IMR-90 (cell line): Measurements from ENCODE around the gene WNT7A. TPM values are rescaled to one million over a fixed set of nuclear protein-coding genes. Genes with fewer than 3 reads are reported as not detected.

Experiments
- ATAC-seq: fragments of 200-7000 bp; cut with Tn5 transposase; 2 replicates; pipeline ENCODE4 v1.9.1; 2020; ENCODE audit warnings: low read depth, mild to moderate bottlenecking, moderate library complexity
- BruUV-seq: library from RNA; stranded (reverse); fragments of 400-500 nt; replicated peaks from 2 replicates; lab custom pipeline; 2021; lab: Mats Ljungman, UMichigan
- CTCF ChIA-PET: fragments of 300-600 bp; formaldehyde crosslinking; extraction: SDS; loops from one replicate; lab custom pipeline; 2021; ENCODE audit warnings: antibody characterized with exemption; lab: Yijun Ruan, JAX
- POLR2A ChIA-PET: fragments of 300-600 bp; sonication (Branson Sonifier 250); formaldehyde crosslinking; loops from one replicate; lab custom pipeline; 2022; ENCODE audit warnings: antibody characterized with exemption; ENCODE audit not compliant: unreplicated experiment; lab: Charles Lee
- DNase-seq: peaks from one replicate; pipeline ENCODE4 v3.0.0; 2013
- H2AFZ ChIP-seq: replicated peaks from 2 replicates; pipeline ENCODE3; 2013; ENCODE audit warnings: low read length, mild to moderate bottlenecking; ENCODE audit not compliant: poor library complexity
- H2AK5ac ChIP-seq: 2 replicates; pipeline ENCODE4 v1.6.1; 2013; ENCODE audit warnings: low read depth, low read length, inconsistent platforms
- H2AK9ac ChIP-seq: replicated peaks from 2 replicates; pipeline ENCODE3; 2013; ENCODE audit warnings: mild to moderate bottlenecking, low read depth, low read length, moderate library complexity; ENCODE audit not compliant: poor library complexity
- H2BK120ac ChIP-seq: 2 replicates; pipeline ENCODE4 v1.6.1; 2013; ENCODE audit warnings: low read depth, low read length, inconsistent platforms
- H2BK15ac ChIP-seq: 3 replicates; pipeline ENCODE4 v1.6.1; 2013; ENCODE audit warnings: low read depth, low read length, inconsistent platforms
- H2BK20ac ChIP-seq: 2 replicates; pipeline ENCODE4 v1.6.1; 2013; ENCODE audit warnings: low read depth, mild to moderate bottlenecking, inconsistent platforms, low read length, moderate library complexity
- H2BK5ac ChIP-seq: 2 replicates; pipeline ENCODE4 v1.6.1; 2013; ENCODE audit warnings: mild to moderate bottlenecking, low read depth, low read length, inconsistent platforms; ENCODE audit not compliant: poor library complexity, severe bottlenecking
- H3K14ac ChIP-seq: replicated peaks from 2 replicates; pipeline ENCODE4 v1.6.1; 2013; ENCODE audit warnings: low read depth, low read length, inconsistent platforms
- H3K18ac ChIP-seq: 2 replicates; pipeline ENCODE4 v1.6.1; 2013; ENCODE audit warnings: low read depth, low read length, control low read depth
- H3K23ac ChIP-seq: 2 replicates; pipeline ENCODE4 v1.6.1; 2013; ENCODE audit warnings: low read depth, low read length, inconsistent platforms
- H3K27ac ChIP-seq: 2 replicates; pipeline ENCODE4 v1.5.1; 2013; ENCODE audit warnings: mild to moderate bottlenecking, control low read depth, low read length; ENCODE audit not compliant: insufficient read depth
- H3K27me3 ChIP-seq: 2 replicates; pipeline ENCODE4 v1.6.1; 2013; ENCODE audit warnings: low read length; ENCODE audit not compliant: control insufficient read depth, insufficient read depth
- H3K36me3 ChIP-seq: 2 replicates; pipeline ENCODE4 v1.6.1; 2013; ENCODE audit warnings: low read length, mixed read lengths; ENCODE audit not compliant: control insufficient read depth, insufficient read depth
- H3K4ac ChIP-seq: 2 replicates; pipeline ENCODE4 v1.6.1; 2013; ENCODE audit warnings: low read depth, low read length, inconsistent platforms
- H3K4me1 ChIP-seq: 2 replicates; pipeline ENCODE4 v1.6.1; 2013; ENCODE audit warnings: low read length, mixed read lengths; ENCODE audit not compliant: control insufficient read depth, insufficient read depth
- H3K4me2 ChIP-seq: 2 replicates; pipeline ENCODE4 v1.6.1; 2013; ENCODE audit warnings: low read depth, mild to moderate bottlenecking, control low read depth, low read length, moderate library complexity
- H3K4me3 ChIP-seq: 2 replicates; pipeline ENCODE4 v1.5.1; 2013; ENCODE audit warnings: low read depth, mild to moderate bottlenecking, control low read depth, low read length, moderate library complexity; ENCODE audit not compliant: insufficient read depth
- H3K56ac ChIP-seq: 2 replicates; pipeline ENCODE4 v1.6.1; 2013; ENCODE audit warnings: low read length, inconsistent platforms; ENCODE audit not compliant: insufficient read depth; ENCODE audit errors: extremely low read depth
- H3K79me1 ChIP-seq, 2 experiments: 2 replicates each; pipeline ENCODE4 v1.6.1; 2013; ENCODE audit warnings: low read length in 2 of 2, inconsistent platforms in 1 of 2, low read depth in 1 of 2
- H3K9ac ChIP-seq: 2 replicates; pipeline ENCODE4 v1.6.1; 2013; ENCODE audit warnings: low read depth, low read length, control low read depth
- H3K9me1 ChIP-seq: 2 replicates; pipeline ENCODE4 v1.6.1; 2013; ENCODE audit warnings: low read length, inconsistent platforms; ENCODE audit not compliant: insufficient read depth
- H3K9me3 ChIP-seq: 2 replicates; pipeline ENCODE4 v1.6.1; 2013; ENCODE audit warnings: low read length; ENCODE audit not compliant: control insufficient read depth, insufficient read depth
- H4K20me1 ChIP-seq: 2 replicates; pipeline ENCODE4 v1.6.1; 2013; ENCODE audit warnings: low read length, inconsistent platforms; ENCODE audit not compliant: insufficient read depth
- H4K5ac ChIP-seq: 2 replicates; pipeline ENCODE4 v1.6.1; 2013; ENCODE audit warnings: mild to moderate bottlenecking, low read depth, low read length, control low read depth
- H4K8ac ChIP-seq, 2 experiments: 2 replicates each; pipeline ENCODE4 v1.6.1; 2013; ENCODE audit warnings: low read depth in 2 of 2, low read length in 2 of 2, control low read depth in 1 of 2, inconsistent platforms in 1 of 2
- H4K91ac ChIP-seq: 2 replicates; pipeline ENCODE4 v1.6.1; 2013; ENCODE audit warnings: low read depth, low read length, inconsistent platforms; ENCODE audit not compliant: insufficient read depth
- BHLHE40 ChIP-seq: fragments of 150-350 bp; IDR thresholded peaks from 2 replicates; pipeline ENCODE4 v1.6.1; 2016; ENCODE audit warnings: mild to moderate bottlenecking, low read depth, low read length
- FOS ChIP-seq: fragments of 150-350 bp; IDR thresholded peaks from 2 replicates; pipeline ENCODE4 v1.6.1; 2016; ENCODE audit warnings: low read depth, low read length
- MAFK ChIP-seq: IDR thresholded peaks from 2 replicates; pipeline ENCODE4 v1.6.1; 2012; ENCODE audit warnings: low read depth, low read length, improper control_type of control experiment
- MAZ ChIP-seq: IDR thresholded peaks from 2 replicates; pipeline ENCODE4 v1.6.1; 2012; ENCODE audit warnings: low read depth, mild to moderate bottlenecking, low read length, improper control_type of control experiment, moderate library complexity, borderline replicate concordance
- MXI1 ChIP-seq: IDR thresholded peaks from 2 replicates; pipeline ENCODE4 v1.6.1; 2012; ENCODE audit warnings: low read depth, mild to moderate bottlenecking, low read length, moderate library complexity, borderline replicate concordance
- RAD21 ChIP-seq: IDR thresholded peaks from 2 replicates; pipeline ENCODE4 v1.6.1; 2012; ENCODE audit warnings: low read length, improper control_type of control experiment
- RCOR1 ChIP-seq: IDR thresholded peaks from 2 replicates; pipeline ENCODE4 v1.6.1; 2012; ENCODE audit warnings: mild to moderate bottlenecking, low read length, improper control_type of control experiment; ENCODE audit not compliant: insufficient replicate concordance
- USF2 ChIP-seq: fragments of 150-350 bp; IDR thresholded peaks from 2 replicates; pipeline ENCODE4 v1.6.1; 2017; ENCODE audit warnings: mild to moderate bottlenecking, antibody characterized with exemption, low read length, low read depth
- WGBS, 2 experiments: methylation state at CpG; one replicate each; pipeline versions ENCODE4 v1.1.5 to v1.1.7; 2013; ENCODE audit warnings: missing lambda C conversion rate in 2 of 2; ENCODE audit not compliant: insufficient read length in 1 of 2; ENCODE audit errors: extremely low coverage in 2 of 2; 5-methylcytosine and 5-hydroxymethylcytosine counted together
- dilution Hi-C: fragments of 300-500 bp; cut with HindIII; formaldehyde crosslinking; loops from one replicate; pipeline ENCODE4 v1.14.3; 2018; ENCODE audit warnings: low sequenced_read_pairs; ENCODE audit not compliant: unreplicated experiment
- in situ Hi-C: fragments of 300-500 bp; cut with MboI; formaldehyde crosslinking; loops from 3 replicates; pipeline ENCODE4 v1.14.3; 2019; ENCODE audit warnings: low sequenced_read_pairs, inconsistent platforms, mixed read lengths
- intact Hi-C: fragments of 100-400 bp; cut with micrococcal nuclease; formaldehyde crosslinking; loops from 2 replicates; pipeline ENCODE4 v1.10.0; 2022
- polyA plus RNA-seq, 3 experiments: library from polyadenylated mRNA; depleted of rRNA; stranded (reverse); fragments of >200 nt; gene quantifications; 2 replicates each; pipeline ENCODE4 v1.2.3, GENCODE V29; 2012; ENCODE audit warnings: low replicate concordance in 1 of 3
- total RNA-seq: library from RNA; depleted of rRNA; stranded (reverse); fragments of >200 nt; gene quantifications from 2 replicates; pipeline ENCODE4 v1.2.3, GENCODE V29; 2012
- TF ChIP-seq, protein P1 (sequence below): fragments of 150-350 bp; IDR thresholded peaks from 2 replicates; pipeline ENCODE4 v1.6.1; 2016; ENCODE audit warnings: low read depth, mild to moderate bottlenecking, low read length, moderate library complexity, borderline replicate concordance

WNT7A gene
- total and polyA plus RNA-seq, 2 of the 4 experiments (the other 2 are of a cell fraction): not detected

DNA sequence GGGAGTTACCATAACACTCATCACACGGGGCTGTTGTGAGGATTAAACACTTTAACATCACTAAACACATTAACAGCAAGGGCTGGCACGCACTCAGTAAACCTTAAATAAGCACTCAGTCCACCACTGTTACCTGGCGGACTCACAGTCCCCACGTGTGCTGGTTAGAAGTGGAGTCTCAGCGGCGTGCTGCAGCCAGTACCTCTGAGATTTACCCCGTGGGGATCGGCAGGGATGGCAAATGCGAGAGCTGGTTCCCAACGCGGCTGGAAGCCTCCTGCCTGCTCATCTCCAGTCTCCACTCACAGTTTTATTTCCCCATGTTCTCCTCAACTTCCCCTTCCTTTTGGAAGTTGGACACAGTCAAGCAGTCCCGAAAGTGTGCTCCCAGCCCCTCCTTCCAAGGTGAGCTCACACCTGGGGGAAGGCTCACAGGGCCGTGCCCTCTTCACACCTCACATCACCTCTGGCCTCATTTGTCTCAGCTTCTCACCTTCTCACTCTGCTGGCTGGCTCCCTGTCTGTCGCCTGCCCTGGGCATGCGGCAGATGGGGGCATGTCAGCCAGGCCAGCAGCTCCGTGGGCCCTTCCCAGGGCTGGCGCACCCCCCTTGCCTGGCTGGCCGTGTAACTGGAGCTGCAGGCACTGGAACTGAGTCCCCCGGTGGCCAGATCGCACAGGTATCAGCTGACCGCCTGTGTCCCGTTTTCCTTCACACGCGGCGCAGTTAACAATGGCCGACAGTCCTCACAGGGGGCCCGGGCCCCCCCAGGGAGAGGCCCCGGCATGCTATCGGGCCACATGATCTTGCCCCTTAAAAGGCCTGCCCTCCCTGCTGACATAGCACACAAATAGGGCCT lies 87.1 kb downstream of the WNT7A start (continued):
- no peak for TF ChIP-seq MXI1

- Histone ChIP-seq H3K79me1 (no peaks in the 10 kb centered on the region), H2BK5ac (no peak overlapping the region), H3K4me2 (no peak overlapping the region), H4K8ac (no peak overlapping the region), H2AK9ac (no peak overlapping the region), H3K27ac (no peak overlapping the region), H3K36me3 (no peaks in the 10 kb centered on the region), H3K18ac (no peak overlapping the region), H4K5ac (no peak overlapping the region), H3K27me3 (no peaks in the 10 kb centered on the region), H3K23ac (no peak overlapping the region), H3K4me3 (no peak overlapping the region), H4K20me1 (no peaks in the 10 kb centered on the region), H2BK120ac (no peak overlapping the region), H2BK15ac (no peak overlapping the region), H3K9ac (no peak overlapping the region), H3K9me1 (no peaks in the 10 kb centered on the region), H2BK20ac (no peak overlapping the region), H2AK5ac (no peak overlapping the region), H3K9me3 (peaks cover 6% of the 10 kb centered on the region; the same call in 1 of the 2 replicates), H4K91ac (no peak overlapping the region), H2AFZ (no peak overlapping the region), H3K4ac (no peak overlapping the region), H3K56ac (no peak overlapping the region), H3K14ac (no peak overlapping the region), H3K4me1 (no peaks in the 10 kb centered on the region)
- POLR2A ChIA-PET: no interaction called here
- no peak for DNase-seq
- no peak for ATAC-seq
- WGBS, 2 experiments: no CpG with 5 or more reads among the region's 9 CpGs
- BruUV-seq: no TSS peak
- dilution Hi-C loops: no loop called here
- in situ Hi-C loops: no loop called here
- no peak for TF ChIP-seq MAFK
- TF ChIP-seq BHLHE40: no peak
- no peak for TF ChIP-seq RCOR1
- TF ChIP-seq FOS: no peak
- TF ChIP-seq, protein P1, sequence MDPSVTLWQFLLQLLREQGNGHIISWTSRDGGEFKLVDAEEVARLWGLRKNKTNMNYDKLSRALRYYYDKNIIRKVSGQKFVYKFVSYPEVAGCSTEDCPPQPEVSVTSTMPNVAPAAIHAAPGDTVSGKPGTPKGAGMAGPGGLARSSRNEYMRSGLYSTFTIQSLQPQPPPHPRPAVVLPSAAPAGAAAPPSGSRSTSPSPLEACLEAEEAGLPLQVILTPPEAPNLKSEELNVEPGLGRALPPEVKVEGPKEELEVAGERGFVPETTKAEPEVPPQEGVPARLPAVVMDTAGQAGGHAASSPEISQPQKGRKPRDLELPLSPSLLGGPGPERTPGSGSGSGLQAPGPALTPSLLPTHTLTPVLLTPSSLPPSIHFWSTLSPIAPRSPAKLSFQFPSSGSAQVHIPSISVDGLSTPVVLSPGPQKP: no peak
- TF ChIP-seq RAD21: no peak
- TF ChIP-seq MAZ: no peak
- TF ChIP-seq USF2: no peak
- CTCF ChIA-PET: no interaction called here
- intact Hi-C loops: no loop called here
These were observed 87.8 kb downstream of the WNT7A start for GRCh38 chr3:13792051-13792490.
